ENCODE results near the gene PRKCZ.

Gene PRKCZ

GRCh38 chr1:2083666-2084065 is 33.5 kb downstream of the PRKCZ start:
- DNase-seq (ENCODE audit: extremely low read depth, low read depth) = no peak
- no peak overlapping the region for H3K4me3 ChIP-seq (replicated peaks; ENCODE audit: low read depth, low read length)
- no peak for TF ChIP-seq CTCF (IDR thresholded peaks at IDR 0.05; ENCODE audit: low read depth, low read length, missing control alignments)

- no peak for TF ChIP-seq CTCF (IDR thresholded peaks at IDR 0.05; ENCODE audit: low read depth, low read length, missing control alignments)
- H3K4me3 ChIP-seq (replicated peaks; ENCODE audit: low read depth, low read length) = no peak overlapping the region
- no peak for DNase-seq (ENCODE audit: extremely low read depth, low read depth)
These were observed 34.1 kb downstream of the PRKCZ start for GRCh38 chr1:2084306-2084705.

- TF ChIP-seq CTCF (IDR thresholded peaks at IDR 0.05; ENCODE audit: low read depth, low read length, missing control alignments) = no peak
- no peak for DNase-seq (ENCODE audit: extremely low read depth, low read depth)
These were observed 34.9 kb downstream of the PRKCZ start for GRCh38 chr1:2085080-2085479.

GRCh38 chr1:2086446-2087078 is 36.4 kb downstream of the PRKCZ start:
- H3K4me3 ChIP-seq (replicated peaks; ENCODE audit: low read depth, low read length) = no peak overlapping the region
- TF ChIP-seq CTCF (IDR thresholded peaks at IDR 0.05; ENCODE audit: low read depth, low read length, missing control alignments) = no peak
- DNase-seq (ENCODE audit: extremely low read depth, low read depth) = no peak

More at GRCh38 chr1:2085080-2085479, 34.9 kb downstream of the PRKCZ start:
- H3K4me3 ChIP-seq (replicated peaks; ENCODE audit: low read depth, low read length) = no peak overlapping the region

GRCh38 chr1:2087766-2088165 is 37.6 kb downstream of the PRKCZ start:
- DNase-seq (ENCODE audit: extremely low read depth, low read depth) = no peak
- no peak for TF ChIP-seq CTCF (IDR thresholded peaks at IDR 0.05; ENCODE audit: low read depth, low read length, missing control alignments)

GRCh38 chr1:2088458-2088857 is 38.2 kb downstream of the PRKCZ start:
- no peak for DNase-seq (ENCODE audit: extremely low read depth, low read depth)
- no peak for TF ChIP-seq CTCF (IDR thresholded peaks at IDR 0.05; ENCODE audit: low read depth, low read length, missing control alignments)
- H3K4me3 ChIP-seq (replicated peaks; ENCODE audit: low read depth, low read length) = no peak overlapping the region

More at GRCh38 chr1:2087766-2088165, 37.6 kb downstream of the PRKCZ start:
- no peak overlapping the region for H3K4me3 ChIP-seq (replicated peaks; ENCODE audit: low read depth, low read length)

GRCh38 chr1:2089051-2089450 is 38.8 kb downstream of the PRKCZ start:
- no peak overlapping the region for H3K4me3 ChIP-seq (replicated peaks; ENCODE audit: low read depth, low read length)
- no peak for DNase-seq (ENCODE audit: extremely low read depth, low read depth)
- no peak for TF ChIP-seq CTCF (IDR thresholded peaks at IDR 0.05; ENCODE audit: low read depth, low read length, missing control alignments)
